Natural killer cell treated with Interleukin-12 subunit alpha and Interleukin-12 subunit beta and Interleukin-15 and Interleukin-18, amount 100 ng/mL, for 72 hours (primary cell): ENCODE data around the gene ERP44. TPM values are rescaled to one million over a fixed set of nuclear protein-coding genes. Genes with fewer than 3 reads are reported as not detected.
"Not testable (repeated sequence)": the region's sequence is repeated elsewhere in the genome, so short reads cannot be mapped to it uniquely, and the experiment has no call there.

Experiments used
- ATAC-seq, 2 donors: fragments of 150-1000 bp; cut with Tn5 transposase in 1 of 2; sonication (Bioruptor Pico), chemical (Tn5 transposase) in 1 of 2; 2 replicates each; pipeline ENCODE4 v1.10.0; 2021
- DNase-seq: peaks from one replicate; pipeline ENCODE4 v3.0.0; 2022; ENCODE audit warnings: low spot score
- H3K27ac Mint-ChIP-seq, 2 donors: 1 replicate in 1 of 2; 2 replicates in 1 of 2; pipeline ENCODE4 v1.8.0; 2022; ENCODE audit warnings: mixed read lengths in 2 of 2, mild to moderate bottlenecking in 1 of 2, moderate library complexity in 1 of 2
- H3K27me3 Mint-ChIP-seq, 2 donors: 1 replicate in 1 of 2; 2 replicates in 1 of 2; pipeline ENCODE4 v1.8.0; 2022; ENCODE audit warnings: mixed read lengths in 2 of 2
- H3K36me3 Mint-ChIP-seq: one replicate; pipeline ENCODE4 v1.8.0; 2022; ENCODE audit warnings: mixed read lengths
- H3K4me1 Mint-ChIP-seq, 2 donors: 1 replicate in 1 of 2; 2 replicates in 1 of 2; pipeline ENCODE4 v1.8.0; 2022; ENCODE audit warnings: low read depth in 2 of 2, mixed read lengths in 2 of 2, mild to moderate bottlenecking in 1 of 2
- H3K4me3 Mint-ChIP-seq: one replicate; pipeline ENCODE4 v1.8.0; 2022; ENCODE audit warnings: mixed read lengths
- H3K9me3 Mint-ChIP-seq: 2 replicates; pipeline ENCODE4 v1.8.0; 2022; ENCODE audit warnings: mixed read lengths
- total RNA-seq, 2 donors: library from RNA; stranded (reverse); gene quantifications; one replicate each; pipeline ENCODE4 v1.2.3, GENCODE V29; 2022

ERP44 gene
- total RNA-seq, 2 donors from 2014 or later = 13.1 to 26.3 TPM

DNA sequence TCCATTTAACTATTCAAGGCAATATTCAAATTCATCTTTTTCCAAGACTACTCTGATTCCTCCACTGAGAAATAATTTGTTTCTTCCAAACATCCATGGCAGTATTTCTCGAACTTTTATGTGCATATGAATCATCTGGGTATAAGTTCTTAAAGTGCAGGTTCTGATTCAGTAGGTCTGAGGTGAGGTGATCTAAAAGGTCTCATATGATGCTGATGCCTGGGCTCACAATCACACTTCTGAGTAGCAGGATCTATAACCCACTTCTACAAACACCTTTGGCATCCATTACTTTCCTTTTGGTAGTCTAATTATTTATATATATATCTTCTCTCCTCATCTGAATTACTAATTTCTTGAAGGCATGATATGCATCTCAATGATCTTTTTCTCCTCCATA lies 7.2 kb downstream of the ERP44 start:
- DNase-seq (no peak), ATAC-seq (no peak)
- H3K4me3 Mint-ChIP-seq = no peak overlapping the region
- no peaks in the 10 kb centered on the region for H3K36me3 Mint-ChIP-seq
- peak overlapping the region in 1 of 2 donors; percentile 11 for H3K27ac Mint-ChIP-seq
- H3K4me1 Mint-ChIP-seq = peaks cover 51 to 66% of the 10 kb centered on the region in 2 donors
- H3K27me3 Mint-ChIP-seq = no peaks in the 10 kb centered on the region
- no peaks in the 10 kb centered on the region for H3K9me3 Mint-ChIP-seq

DNA sequence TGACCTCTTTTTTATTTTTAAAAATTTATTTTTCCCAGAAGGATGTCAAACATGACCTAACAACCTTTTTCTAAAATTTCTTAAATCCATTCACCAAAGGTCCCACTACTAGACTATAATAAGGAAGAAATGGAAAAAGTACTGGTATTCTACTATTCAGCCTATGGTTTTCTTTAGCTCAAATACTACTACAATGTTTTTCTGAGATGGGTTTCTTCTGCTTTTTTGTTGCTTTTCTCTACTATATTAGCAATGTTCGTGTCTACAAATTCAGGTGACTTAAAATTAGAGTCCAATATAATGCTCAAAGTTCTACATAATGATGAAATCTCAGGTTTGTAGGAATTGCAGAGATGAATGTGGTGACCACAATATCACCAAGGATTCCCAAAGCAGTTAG lies 7.9 kb downstream of the ERP44 start:
- ATAC-seq = no peak
- Mint-ChIP-seq H3K27me3 (no peaks in the 10 kb centered on the region), H3K4me3 (no peak overlapping the region), H3K27ac (peak overlapping the region in 1 of 2 donors; percentile 11), H3K9me3 (no peaks in the 10 kb centered on the region), H3K36me3 (no peaks in the 10 kb centered on the region), H3K4me1 (peaks cover 52 to 67% of the 10 kb centered on the region in 2 donors)
- no peak for DNase-seq

DNA sequence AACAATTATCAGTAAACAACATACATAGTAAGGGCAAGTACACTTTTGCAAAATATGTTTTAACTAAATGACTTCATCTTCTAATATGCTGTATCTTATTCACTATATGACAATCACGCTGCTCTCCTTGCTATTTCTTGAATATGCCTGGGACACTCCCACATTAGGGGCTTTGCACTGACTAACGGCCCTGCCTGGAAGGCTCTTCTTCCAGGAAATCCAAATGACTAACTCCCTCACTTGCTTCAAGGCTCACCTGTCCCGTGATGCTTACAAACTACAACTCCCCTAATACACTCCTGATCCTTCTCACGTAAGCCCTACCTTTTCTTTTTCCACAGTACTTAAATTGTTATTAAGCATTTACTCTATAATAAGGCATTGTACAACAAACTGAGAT lies 10.6 kb downstream of the ERP44 start:
- peak overlapping the region; percentile 74 to 81 for H3K27ac Mint-ChIP-seq
- DNase-seq (no peak), ATAC-seq (peak; percentile 37 to 41)
- no peaks in the 10 kb centered on the region for H3K9me3 Mint-ChIP-seq
- H3K27me3 Mint-ChIP-seq = no peaks in the 10 kb centered on the region
- H3K4me1 Mint-ChIP-seq = peaks cover 61 to 71% of the 10 kb centered on the region in 2 donors
- H3K36me3 Mint-ChIP-seq = no peaks in the 10 kb centered on the region
- peak overlapping the region; percentile 89 for H3K4me3 Mint-ChIP-seq

DNA sequence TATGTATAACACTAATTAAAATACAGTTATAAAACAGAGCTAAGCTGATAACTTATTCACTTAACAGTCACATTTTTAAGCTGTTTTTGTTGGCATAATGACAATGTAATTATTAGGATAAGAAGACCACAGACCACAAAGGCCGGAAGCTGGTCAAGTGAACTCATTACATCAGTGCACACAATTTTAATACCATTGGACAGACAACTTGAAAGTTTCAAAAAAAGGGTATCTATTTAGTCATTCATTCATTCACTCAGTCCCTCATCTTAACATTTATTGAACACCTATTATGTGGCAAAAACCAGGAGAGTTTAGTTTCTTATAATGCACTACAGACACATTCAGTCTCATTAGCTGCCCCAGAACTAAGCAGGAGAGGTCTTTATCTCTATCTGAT lies 11.6 kb downstream of the ERP44 start:
- Mint-ChIP-seq H3K4me1 (peaks cover 65 to 73% of the 10 kb centered on the region in 2 donors), H3K9me3 (no peaks in the 10 kb centered on the region), H3K36me3 (no peaks in the 10 kb centered on the region), H3K4me3 (peak overlapping the region; percentile 89), H3K27ac (peak overlapping the region; percentile 74 to 81), H3K27me3 (no peaks in the 10 kb centered on the region)
- no peak for ATAC-seq
- DNase-seq = no peak

DNA sequence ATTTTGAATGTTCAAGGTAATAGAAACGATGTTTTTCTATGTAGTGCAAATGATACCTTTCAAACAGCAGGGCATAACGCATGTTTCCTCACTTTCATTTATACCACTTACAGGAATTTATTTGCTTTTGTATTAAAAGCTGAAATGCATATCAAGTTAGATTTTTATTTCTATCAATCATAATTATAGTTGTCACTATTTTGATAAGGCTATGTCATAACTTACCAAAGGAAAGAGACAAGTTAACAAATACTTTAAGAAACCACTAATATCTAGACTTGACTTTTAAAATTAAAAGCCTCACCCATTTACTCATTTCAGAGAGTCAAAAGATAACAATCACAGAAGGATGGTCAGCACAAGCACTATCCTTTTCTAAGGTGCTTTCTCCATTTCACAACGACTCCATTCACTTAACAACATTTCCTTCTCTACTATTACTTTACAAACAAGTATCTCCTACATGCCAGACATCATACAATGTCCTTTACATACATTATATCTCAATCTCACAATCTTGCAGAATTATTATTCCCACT lies 12.6 kb downstream of the ERP44 start:
- H3K36me3 Mint-ChIP-seq = no peaks in the 10 kb centered on the region
- peaks cover 58 to 71% of the 10 kb centered on the region in 2 donors for H3K4me1 Mint-ChIP-seq
- peak overlapping the region in 1 of 2 donors; percentile 74 for H3K27ac Mint-ChIP-seq
- H3K27me3 Mint-ChIP-seq = no peaks in the 10 kb centered on the region
- no peak for DNase-seq
- peak overlapping the region; percentile 2 for H3K4me3 Mint-ChIP-seq
- no peak for ATAC-seq
- no peaks in the 10 kb centered on the region for H3K9me3 Mint-ChIP-seq

DNA sequence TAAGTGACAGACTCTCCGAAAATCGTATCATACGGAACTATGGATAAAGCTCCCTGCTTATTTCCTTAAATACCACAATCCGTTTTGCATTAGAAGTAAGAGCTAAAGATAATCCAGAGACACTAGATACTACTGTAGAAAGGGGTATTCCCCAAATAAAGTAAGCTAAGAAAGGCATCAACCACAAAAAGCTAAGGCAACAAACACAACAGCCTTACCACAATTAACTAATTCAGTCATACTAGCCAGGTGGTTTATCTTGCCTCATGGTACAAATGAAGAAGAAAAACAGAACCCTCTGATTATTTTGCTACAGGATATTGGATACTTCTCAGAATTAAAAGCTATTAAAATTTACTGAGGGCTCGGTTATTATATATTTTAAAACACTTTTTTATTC lies 14.1 kb downstream of the ERP44 start:
- Mint-ChIP-seq H3K36me3 (no peaks in the 10 kb centered on the region), H3K9me3 (no peaks in the 10 kb centered on the region), H3K27me3 (no peaks in the 10 kb centered on the region), H3K4me1 (peaks cover 60 to 76% of the 10 kb centered on the region in 2 donors), H3K27ac (peak overlapping the region in 1 of 2 donors; percentile 55), H3K4me3 (peak overlapping the region; percentile 54)
- DNase-seq (no peak), ATAC-seq (peak; percentile 86 to 89)

GRCh38 chr9:100084128-100084453 lies 14.7 kb downstream of the ERP44 start:
- Mint-ChIP-seq H3K4me3 (peak overlapping the region; percentile 54), H3K27ac (peak overlapping the region; percentile 12 to 24), H3K36me3 (no peaks in the 10 kb centered on the region), H3K9me3 (no peaks in the 10 kb centered on the region), H3K27me3 (no peaks in the 10 kb centered on the region), H3K4me1 (peaks cover 59 to 80% of the 10 kb centered on the region in 2 donors)
- peak; percentile 45 to 70 for ATAC-seq
- DNase-seq = no peak

GRCh38 chr9:100083448-100084127 lies 15.2 kb downstream of the ERP44 start:
- ATAC-seq (peak in 1 of 2 donors; percentile 60), DNase-seq (no peak)
- H3K27me3 Mint-ChIP-seq = no peaks in the 10 kb centered on the region
- H3K9me3 Mint-ChIP-seq = no peaks in the 10 kb centered on the region
- H3K4me1 Mint-ChIP-seq = peaks cover 58 to 79% of the 10 kb centered on the region in 2 donors
- peak overlapping the region; percentile 12 to 24 for H3K27ac Mint-ChIP-seq
- H3K36me3 Mint-ChIP-seq = no peaks in the 10 kb centered on the region
- H3K4me3 Mint-ChIP-seq = peak overlapping the region; percentile 54

GRCh38 chr9:100082782-100083181 lies 16.0 kb downstream of the ERP44 start:
- no peak overlapping the region for H3K27ac Mint-ChIP-seq
- H3K4me1 Mint-ChIP-seq = peaks cover 54 to 73% of the 10 kb centered on the region in 2 donors
- no peaks in the 10 kb centered on the region for H3K36me3 Mint-ChIP-seq
- no peaks in the 10 kb centered on the region for H3K27me3 Mint-ChIP-seq
- DNase-seq (no peak), ATAC-seq (no peak)
- H3K4me3 Mint-ChIP-seq = peak overlapping the region; percentile 54
- no peaks in the 10 kb centered on the region for H3K9me3 Mint-ChIP-seq

GRCh38 chr9:100076256-100076655 lies 22.5 kb downstream of the ERP44 start:
- H3K4me1 Mint-ChIP-seq = peaks cover 39 to 50% of the 10 kb centered on the region in 2 donors
- not testable (repeated sequence) for H3K36me3 Mint-ChIP-seq, H3K27me3 Mint-ChIP-seq, DNase-seq, H3K27ac Mint-ChIP-seq, ATAC-seq, H3K9me3 Mint-ChIP-seq, H3K4me3 Mint-ChIP-seq

DNA sequence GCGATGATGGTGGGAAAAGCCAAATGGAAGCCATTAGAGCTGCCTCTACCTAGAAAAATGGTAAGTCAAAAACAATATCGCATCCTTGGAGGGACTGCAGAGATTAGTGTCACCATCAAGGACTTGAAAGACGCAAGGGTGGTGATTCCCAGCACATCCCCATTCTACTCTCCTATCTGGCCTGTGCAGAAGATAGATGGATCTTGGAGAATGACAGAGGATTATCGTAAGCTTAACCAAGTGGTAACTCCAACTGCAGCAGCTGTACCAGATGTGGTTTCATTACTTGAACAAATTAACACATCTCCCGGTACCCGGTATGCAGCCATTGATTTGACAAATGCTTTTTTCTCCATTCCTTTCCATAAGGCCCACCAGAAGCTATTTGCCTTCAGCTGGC lies 23.8 kb downstream of the ERP44 start:
- Mint-ChIP-seq H3K4me1 (peaks cover 39 to 49% of the 10 kb centered on the region in 2 donors), H3K4me3 (no peak overlapping the region), H3K9me3 (no peaks in the 10 kb centered on the region), H3K27ac (no peak overlapping the region), H3K27me3 (no peaks in the 10 kb centered on the region), H3K36me3 (no peaks in the 10 kb centered on the region)
- DNase-seq = no peak
- ATAC-seq = no peak

DNA sequence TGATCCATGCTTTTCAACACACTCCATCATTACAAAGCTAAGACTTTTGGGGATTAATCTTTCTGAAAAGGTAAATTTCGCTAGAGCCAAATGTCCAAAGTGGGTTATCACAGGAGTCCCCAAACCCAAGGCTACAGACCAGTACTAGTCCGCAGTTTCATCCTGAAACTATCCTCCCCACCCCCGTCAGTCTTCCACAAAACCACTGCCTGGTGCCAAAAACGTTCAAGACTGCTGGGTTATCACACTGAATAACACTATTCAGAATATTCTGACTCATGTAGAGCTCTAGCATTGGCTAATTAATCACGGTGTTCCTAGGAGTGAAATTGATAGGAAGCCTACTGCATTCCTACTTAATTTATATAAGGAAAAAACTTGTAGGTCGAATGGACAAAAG lies 24.7 kb downstream of the ERP44 start:
- Mint-ChIP-seq H3K9me3 (no peaks in the 10 kb centered on the region), H3K4me3 (no peak overlapping the region), H3K27ac (no peak overlapping the region), H3K4me1 (peaks cover 39 to 44% of the 10 kb centered on the region in 2 donors), H3K36me3 (no peaks in the 10 kb centered on the region), H3K27me3 (no peaks in the 10 kb centered on the region)
- ATAC-seq = no peak
- DNase-seq = no peak

- DNase-seq (no peak), ATAC-seq (no peak)
- no peaks in the 10 kb centered on the region for H3K27me3 Mint-ChIP-seq
- no peak overlapping the region for H3K4me3 Mint-ChIP-seq
- no peaks in the 10 kb centered on the region for H3K9me3 Mint-ChIP-seq
- H3K36me3 Mint-ChIP-seq = no peaks in the 10 kb centered on the region
- H3K27ac Mint-ChIP-seq = no peak overlapping the region
- peaks cover 33 to 38% of the 10 kb centered on the region in 2 donors for H3K4me1 Mint-ChIP-seq
These were observed 26.0 kb downstream of the ERP44 start for GRCh38 chr9:100072805-100073204.

DNA sequence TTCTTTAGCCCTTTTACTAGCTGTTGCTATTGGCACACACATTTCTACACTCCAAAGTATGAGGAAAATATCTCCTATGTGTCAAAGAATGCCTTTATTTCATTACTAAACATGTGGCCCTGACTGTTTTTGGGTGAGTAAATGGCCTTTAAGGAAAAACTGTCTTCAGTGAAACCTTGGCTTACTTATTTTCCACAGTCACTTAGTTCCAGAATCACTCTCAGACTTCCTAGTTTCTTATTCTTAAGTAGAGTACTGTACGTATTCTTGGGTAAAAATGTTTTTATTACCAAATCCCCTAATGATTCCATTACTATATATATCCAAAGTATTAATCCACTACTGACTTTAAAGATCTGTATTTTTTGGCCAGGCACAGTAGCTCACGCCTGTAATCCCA lies 27.5 kb downstream of the ERP44 start:
- ATAC-seq (no peak), DNase-seq (no peak)
- Mint-ChIP-seq H3K27ac (no peak overlapping the region), H3K4me1 (peaks cover 32 to 36% of the 10 kb centered on the region in 2 donors), H3K9me3 (no peaks in the 10 kb centered on the region), H3K27me3 (no peaks in the 10 kb centered on the region), H3K4me3 (no peak overlapping the region), H3K36me3 (no peaks in the 10 kb centered on the region)
